Fibroblast of lung (primary cell): ENCODE results near the gene FGD2. TPM values are rescaled to one million over a fixed set of nuclear protein-coding genes. Genes with fewer than 3 reads are reported as not detected.
A peak's percentile ranks its signal among the peaks of the same experiment; 100 is the strongest.

Source experiments
- DNase-seq, 2 donors: peaks; one replicate each; pipeline versions ENCODE4 v3.0.0 to v3.0.0-alpha.2; 2010; ENCODE audit warnings: low read depth in 2 of 2
- H2AFZ ChIP-seq: 2 replicates; pipeline ENCODE4 v1.5.1; 2012; ENCODE audit warnings: low read length, control low read depth, inconsistent platforms
- H3K27ac ChIP-seq: 2 replicates; pipeline ENCODE4 v1.5.1; 2011; ENCODE audit warnings: low read length, control low read depth; ENCODE audit not compliant: insufficient read depth
- H3K27me3 ChIP-seq: 2 replicates; pipeline ENCODE4 v1.5.1; 2011; ENCODE audit warnings: mild to moderate bottlenecking, low read length; ENCODE audit not compliant: control insufficient read depth, insufficient read depth
- H3K36me3 ChIP-seq: 2 replicates; pipeline ENCODE4 v1.5.1; 2011; ENCODE audit warnings: low read length; ENCODE audit not compliant: control insufficient read depth, insufficient read depth
- H3K4me1 ChIP-seq: 2 replicates; pipeline ENCODE4 v1.5.1; 2011; ENCODE audit warnings: low read length; ENCODE audit not compliant: control insufficient read depth, insufficient read depth; ENCODE audit errors: extremely low read depth
- H3K4me2 ChIP-seq: 2 replicates; pipeline ENCODE4 v1.5.1; 2011; ENCODE audit warnings: low read length, control low read depth; ENCODE audit not compliant: insufficient read depth; ENCODE audit errors: extremely low read depth
- H3K4me3 ChIP-seq, 4 experiments: fragments of 200-600 bp in 1 of 4; sonication (generic) in 1 of 4; replicated peaks in 1 of 4; 2 replicates each; pipeline ENCODE4 v1.5.1; 2011 to 2016; ENCODE audit warnings: low read length in 4 of 4, low read depth in 3 of 4, mild to moderate bottlenecking in 3 of 4, control low read depth in 2 of 4, inconsistent platforms in 1 of 4, mixed read lengths in 1 of 4; ENCODE audit not compliant: insufficient read depth in 1 of 4; ENCODE audit errors: control extremely low read depth in 1 of 4
- H3K79me2 ChIP-seq: 2 replicates; pipeline ENCODE4 v1.5.1; 2012; ENCODE audit warnings: mild to moderate bottlenecking, low read length, inconsistent platforms; ENCODE audit not compliant: control insufficient read depth, insufficient read depth
- H3K9ac ChIP-seq: 2 replicates; pipeline ENCODE4 v1.5.1; 2011; ENCODE audit warnings: mild to moderate bottlenecking, low read length, control low read depth; ENCODE audit not compliant: insufficient read depth
- H3K9me3 ChIP-seq: 2 replicates; pipeline ENCODE4 v1.5.1; 2012; ENCODE audit warnings: low read depth, low read length; ENCODE audit not compliant: control insufficient read depth, insufficient read depth
- H4K20me1 ChIP-seq: 2 replicates; pipeline ENCODE4 v1.5.1; 2011; ENCODE audit warnings: low read length; ENCODE audit not compliant: control insufficient read depth, insufficient read depth; ENCODE audit errors: extremely low read depth
- CTCF ChIP-seq, 2 donors: IDR thresholded peaks in 1 of 2; conservative IDR thresholded peaks in 1 of 2; 1 replicate in 1 of 2; 2 replicates in 1 of 2; pipeline ENCODE4 v1.5.1; 2011 to 2012; ENCODE audit warnings: low read length in 2 of 2, control low read depth in 1 of 2, inconsistent platforms in 1 of 2, low read depth in 1 of 2, mild to moderate bottlenecking in 1 of 2
- EZH2 ChIP-seq: IDR thresholded peaks from 2 replicates; pipeline ENCODE4 v1.5.1; 2012; ENCODE audit warnings: low read length, control low read depth, mild to moderate bottlenecking; ENCODE audit errors: missing control alignments
- polyA plus RNA-seq, 2 donors: library from polyadenylated mRNA; depleted of rRNA in 1 of 2; stranded (reverse) in 1 of 2; unstranded in 1 of 2; fragments of >200 nt; gene quantifications; 2 replicates each; pipeline ENCODE4 v1.2.1, GENCODE V29; 2011 to 2012; ENCODE audit warnings: missing spikeins in 1 of 2
- total RNA-seq: library from RNA; depleted of rRNA; stranded (reverse); fragments of >200 nt; gene quantifications from 2 replicates; pipeline ENCODE4 v1.2.1, GENCODE V29; 2014

Gene FGD2
- total and polyA plus RNA-seq, 2 donors (not counting 1 experiment from before 2014, with no cell fraction given) = not detected

GRCh38 chr6:37033819-37034795 lies 28.7 kb downstream of the FGD2 start:
- H3K4me3 ChIP-seq = no peak overlapping the region
- no peak for TF ChIP-seq EZH2
- TF ChIP-seq CTCF (conservative IDR thresholded peaks at IDR 0.05 in 1 of 2, IDR thresholded peaks at IDR 0.05 in 1 of 2; ENCODE audit: low read depth in 1 of 2, low read length in 2 of 2) = no peak
- H3K9ac ChIP-seq = no peak overlapping the region
- no peak overlapping the region for H2AFZ ChIP-seq
- H3K4me2 ChIP-seq = no peak overlapping the region
- H3K9me3 ChIP-seq = no peaks in the 10 kb centered on the region
- no peaks in the 10 kb centered on the region for H3K36me3 ChIP-seq
- no peaks in the 10 kb centered on the region for H3K79me2 ChIP-seq
- H3K27me3 ChIP-seq = no peaks in the 10 kb centered on the region
- H3K27ac ChIP-seq = no peak overlapping the region
- no peak for DNase-seq
- H4K20me1 ChIP-seq = no peaks in the 10 kb centered on the region
- H3K4me1 ChIP-seq = no peaks in the 10 kb centered on the region

GRCh38 chr6:37036146-37036545 lies 30.7 kb downstream of the FGD2 start:
- Histone ChIP-seq H3K27ac (no peak overlapping the region), H3K27me3 (no peaks in the 10 kb centered on the region), H3K9me3 (no peaks in the 10 kb centered on the region), H2AFZ (no peak overlapping the region), H3K79me2 (no peaks in the 10 kb centered on the region), H3K4me3 (no peak overlapping the region), H3K9ac (no peak overlapping the region), H4K20me1 (no peaks in the 10 kb centered on the region), H3K4me2 (no peak overlapping the region), H3K4me1 (no peaks in the 10 kb centered on the region), H3K36me3 (no peaks in the 10 kb centered on the region)
- TF ChIP-seq CTCF (conservative IDR thresholded peaks at IDR 0.05 in 1 of 2, IDR thresholded peaks at IDR 0.05 in 1 of 2; ENCODE audit: low read depth in 1 of 2, low read length in 2 of 2) (no peak), EZH2 (no peak)
- DNase-seq = no peak

- DNase-seq = peak in 1 of 2 donors; percentile 54
- Histone ChIP-seq H3K27me3 (no peaks in the 10 kb centered on the region), H3K79me2 (no peaks in the 10 kb centered on the region), H3K9me3 (no peaks in the 10 kb centered on the region), H3K36me3 (no peaks in the 10 kb centered on the region), H3K27ac (no peak overlapping the region), H2AFZ (no peak overlapping the region), H4K20me1 (no peaks in the 10 kb centered on the region), H3K4me3 (no peak overlapping the region), H3K9ac (no peak overlapping the region), H3K4me1 (no peaks in the 10 kb centered on the region), H3K4me2 (no peak overlapping the region)
- TF ChIP-seq CTCF (conservative IDR thresholded peaks at IDR 0.05 in 1 of 2, IDR thresholded peaks at IDR 0.05 in 1 of 2; ENCODE audit: low read depth in 1 of 2, low read length in 2 of 2) (no peak), EZH2 (no peak)
These were observed 33.1 kb downstream of the FGD2 start for GRCh38 chr6:37038292-37039198.
